Measurements from ENCODE around the gene RAB11FIP5.

Gene RAB11FIP5

GRCh38 chr2:73085691-73086090, 27.1 kb downstream of the RAB11FIP5 start:
- peak; percentile 84 for DNase-seq

DNA sequence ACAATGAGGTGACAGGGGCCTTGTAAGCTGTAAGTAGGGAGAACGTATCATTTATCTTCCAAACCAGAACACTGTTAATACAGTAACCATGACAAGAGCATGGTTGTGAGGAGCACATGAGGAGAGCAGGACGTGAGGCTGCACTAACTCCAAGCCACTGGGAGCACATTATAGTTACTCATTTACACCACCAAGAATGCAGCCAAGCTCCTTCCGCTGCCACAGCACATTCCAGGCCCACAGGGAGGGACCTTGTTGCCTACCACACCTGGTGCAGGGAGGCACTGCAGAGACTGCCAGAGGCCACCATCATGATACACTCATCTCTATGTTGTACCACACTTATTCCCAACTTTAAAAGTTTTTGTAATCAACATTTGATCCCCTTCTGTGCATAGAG, 27.8 kb downstream of the RAB11FIP5 start:
- no peak for DNase-seq

DNA sequence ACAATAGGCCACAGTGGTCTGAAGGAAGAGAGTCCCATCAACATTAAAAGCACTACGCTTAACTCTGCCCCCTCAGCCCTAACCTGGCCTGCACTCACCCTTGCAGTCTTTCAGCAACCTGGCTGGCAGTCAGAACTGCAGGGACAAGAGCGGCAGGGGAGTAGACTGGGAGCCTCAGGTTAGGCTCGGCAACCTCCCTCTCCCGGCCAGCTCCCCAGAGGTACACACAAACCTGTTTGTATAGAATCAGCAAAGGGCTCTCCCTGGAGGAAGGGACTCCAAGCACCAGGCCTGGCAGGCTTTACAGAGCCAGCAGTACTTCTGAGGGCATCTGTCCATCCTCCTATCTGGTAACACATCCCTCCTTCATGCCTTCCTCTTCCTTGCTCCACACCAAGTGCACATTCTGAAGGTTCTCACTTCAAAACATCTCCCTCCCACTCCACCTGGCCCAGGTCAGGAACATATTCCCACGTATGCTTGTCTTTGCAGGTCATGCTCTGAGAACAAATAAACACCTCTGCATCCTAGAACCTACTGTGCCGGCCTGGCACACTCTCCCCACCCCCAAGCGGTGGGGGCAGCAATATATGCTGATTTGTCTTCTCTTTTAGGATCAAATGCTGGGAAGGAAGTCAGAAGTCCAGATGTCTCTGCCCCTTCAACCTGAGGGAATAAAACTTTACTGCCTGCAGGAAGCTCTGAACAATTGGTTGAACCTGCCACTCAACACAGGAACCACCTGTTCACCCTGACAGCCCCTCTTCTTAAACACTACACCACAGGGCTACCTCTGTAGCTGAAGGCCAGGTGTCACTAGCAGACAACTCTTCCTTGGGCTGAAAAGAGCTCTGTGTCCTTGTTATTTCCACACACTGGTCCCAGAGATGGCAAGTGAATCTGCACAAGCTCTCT, 28.6 kb downstream of the RAB11FIP5 start:
- DNase-seq, result no peak

GRCh38 chr2:73082523-73083410, 30.0 kb downstream of the RAB11FIP5 start:
- DNase-seq, result no peak

DNA sequence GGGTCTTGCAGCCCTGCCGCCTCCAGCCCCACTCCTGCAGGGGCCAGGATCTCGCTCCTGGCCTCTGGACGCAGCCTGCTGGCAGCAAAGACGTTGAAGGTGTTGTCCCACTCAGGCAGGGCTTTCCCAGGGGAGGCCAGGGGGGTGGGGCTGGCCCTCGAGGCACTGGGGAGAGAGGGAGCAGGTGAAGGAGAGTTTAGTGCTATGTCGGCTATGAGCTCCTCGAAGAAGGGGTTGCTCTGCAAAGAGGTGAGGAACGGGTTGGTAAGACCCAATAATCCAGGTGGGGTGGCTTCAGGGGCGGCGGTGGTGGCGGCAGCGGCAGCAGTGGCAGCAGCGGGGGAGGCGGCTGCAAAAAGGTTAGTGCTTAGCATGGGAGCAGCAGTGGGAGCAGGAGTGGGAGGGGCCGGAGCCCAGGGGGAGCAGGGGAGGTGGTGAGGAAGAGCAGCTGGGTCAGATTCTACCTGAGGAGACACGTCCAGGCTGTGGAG, 31.5 kb downstream of the RAB11FIP5 start:
- DNase-seq, result no peak

GRCh38 chr2:73080321-73081131, 32.2 kb downstream of the RAB11FIP5 start:
- DNase-seq, result no peak

- no peak for DNase-seq
Observed at GRCh38 chr2:73079636-73080035, 33.1 kb downstream of the RAB11FIP5 start.

DNA sequence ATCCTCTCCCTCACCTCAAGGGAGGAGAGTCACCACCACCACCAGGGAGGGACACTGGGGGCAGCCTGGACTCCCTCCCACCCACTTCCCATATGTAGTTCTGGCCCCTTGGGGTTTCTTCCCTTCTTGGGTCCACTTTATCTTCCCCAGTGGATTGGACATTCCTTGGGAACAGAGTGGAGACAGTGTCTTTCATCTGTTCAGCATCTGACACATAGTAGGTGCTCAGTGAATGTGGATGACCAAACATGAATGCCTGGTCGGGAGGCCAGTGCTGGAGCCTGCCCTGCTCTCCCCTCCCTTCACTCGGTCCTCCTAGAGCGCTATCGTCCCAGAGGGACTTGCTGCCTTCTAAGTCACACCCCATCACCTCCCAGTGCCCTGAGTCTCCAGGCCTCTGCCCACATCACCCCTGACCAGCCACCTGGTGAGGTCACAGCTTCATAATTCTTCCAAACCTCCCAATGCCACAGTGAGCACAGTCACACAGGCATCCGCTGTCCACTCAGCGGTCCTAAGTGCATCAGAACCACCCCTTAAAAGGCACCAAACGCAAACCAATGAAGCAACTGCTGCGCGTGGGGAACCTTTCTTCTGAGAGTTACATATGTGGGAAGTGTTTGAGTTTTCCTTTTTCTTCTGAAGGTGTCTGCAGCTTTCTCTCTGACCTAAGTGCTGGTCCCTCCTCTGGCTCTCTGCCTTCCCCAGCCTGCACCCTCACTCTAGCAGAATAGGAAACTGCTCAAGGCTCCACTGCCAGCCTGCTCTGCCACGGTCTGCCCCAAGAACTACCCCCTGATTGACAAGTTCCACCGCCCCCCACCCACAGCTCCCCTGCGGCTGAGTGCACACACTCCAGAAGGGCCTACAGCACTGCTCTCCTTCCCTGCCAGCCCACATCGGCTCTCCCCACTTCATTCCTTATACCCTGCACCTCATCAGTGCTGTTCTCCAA, 34.0 kb downstream of the RAB11FIP5 start:
- no peak for DNase-seq

GRCh38 chr2:73077424-73077795, 35.3 kb downstream of the RAB11FIP5 start:
- DNase-seq, result no peak

DNA sequence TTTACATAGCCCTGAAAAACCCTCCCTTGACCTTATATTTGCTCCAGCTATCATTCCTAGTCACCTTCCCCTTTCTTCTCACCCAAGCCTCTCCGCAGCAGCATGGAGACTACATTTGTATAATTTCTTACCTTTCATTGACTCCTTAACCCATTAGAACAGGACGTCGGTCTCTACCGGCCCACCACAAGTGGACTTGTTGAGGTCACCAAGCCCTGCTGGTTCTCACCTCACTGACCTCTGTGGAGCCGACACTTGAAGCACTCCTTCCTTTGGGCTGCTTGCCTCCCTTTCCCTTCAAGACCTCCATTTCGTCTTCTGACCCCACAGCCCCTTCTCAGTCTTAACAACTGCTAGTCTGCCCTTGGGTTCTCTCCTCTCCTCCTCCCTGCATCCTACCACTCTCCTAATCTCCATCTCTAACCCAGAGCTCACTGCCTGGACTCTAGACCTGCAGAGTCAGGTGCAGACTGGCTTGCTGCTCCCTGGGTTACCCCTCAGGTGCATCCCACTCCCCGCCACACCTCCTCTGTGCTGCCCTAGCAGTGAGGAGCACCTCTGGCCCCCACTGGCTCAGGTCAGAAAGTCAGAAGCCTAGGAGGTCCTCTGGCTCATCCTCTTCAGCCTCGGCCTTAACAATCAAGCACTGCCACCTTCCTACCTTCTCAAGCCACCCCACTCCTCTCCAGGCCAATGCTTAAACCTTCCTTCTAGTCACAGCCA, 35.9 kb downstream of the RAB11FIP5 start:
- no peak for DNase-seq

GRCh38 chr2:73075477-73076373, 37.0 kb downstream of the RAB11FIP5 start:
- DNase-seq, result no peak

DNA sequence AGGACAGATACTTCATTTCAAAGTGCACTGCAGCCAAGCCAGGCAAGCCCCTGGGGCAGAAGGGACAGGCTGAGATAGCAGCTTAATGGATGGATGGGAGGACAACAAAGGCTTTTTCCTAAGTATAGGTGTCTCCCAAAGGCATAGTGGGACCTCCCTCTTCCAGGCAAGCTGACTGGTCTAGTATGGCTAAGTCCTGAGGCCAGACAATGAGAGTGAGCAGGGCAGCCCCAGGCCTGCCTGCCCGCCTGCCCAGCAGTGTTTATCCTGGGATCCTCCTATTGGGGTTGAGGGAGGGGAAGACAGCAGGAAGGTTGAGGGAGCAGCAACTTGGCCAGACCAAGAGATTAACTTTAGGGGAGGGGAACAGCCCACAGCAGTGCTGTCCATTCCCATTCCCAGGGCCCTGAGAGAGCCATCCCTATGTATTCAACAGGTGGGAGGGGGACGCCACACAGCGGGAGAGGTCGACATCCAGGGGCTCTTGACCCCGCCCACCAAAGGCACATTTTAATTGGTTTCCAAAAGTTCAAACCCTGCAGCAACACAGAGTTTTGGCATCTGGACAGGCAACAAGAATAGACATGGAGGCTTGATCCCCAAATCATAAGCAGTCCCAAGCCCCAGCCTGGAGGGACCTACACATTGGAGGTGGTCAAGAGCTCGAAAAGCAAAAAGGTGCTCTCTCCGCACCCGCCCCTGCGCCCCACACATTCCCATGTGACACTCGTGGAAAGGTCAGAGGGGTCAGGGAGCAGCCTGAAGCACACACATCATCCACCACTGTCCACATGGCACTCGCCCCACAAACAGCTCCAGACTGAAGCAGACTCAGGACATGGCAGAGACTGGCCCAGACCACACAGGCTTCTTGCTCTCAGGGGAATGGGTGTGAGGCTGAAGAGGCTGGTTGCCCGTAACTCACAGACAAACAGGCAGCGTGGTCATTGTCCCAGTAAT, 38.4 kb downstream of the RAB11FIP5 start:
- no peak for DNase-seq

DNA sequence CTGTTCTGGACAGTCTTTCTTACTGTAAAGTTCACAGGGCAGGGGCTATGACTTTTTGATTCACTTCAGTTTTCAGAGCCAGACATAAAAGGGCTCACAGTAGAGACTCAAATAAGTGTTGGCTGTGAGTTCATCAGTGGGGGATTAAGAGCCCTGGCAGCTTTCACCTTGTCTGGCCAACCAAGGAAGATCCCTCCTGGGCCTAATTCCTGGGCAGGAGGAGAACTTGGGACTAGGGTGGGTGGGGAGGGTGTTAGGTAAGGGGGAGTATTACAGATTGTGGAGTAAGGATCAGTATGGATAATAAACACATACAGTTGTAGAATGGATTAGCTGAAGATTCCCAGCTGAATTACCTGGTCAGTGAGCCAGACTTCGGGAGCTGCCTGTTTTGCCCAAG, 40.3 kb downstream of the RAB11FIP5 start:
- no peak for DNase-seq

GRCh38 chr2:73072129-73072395, 40.7 kb downstream of the RAB11FIP5 start:
- peak; percentile 3 for DNase-seq

DNA sequence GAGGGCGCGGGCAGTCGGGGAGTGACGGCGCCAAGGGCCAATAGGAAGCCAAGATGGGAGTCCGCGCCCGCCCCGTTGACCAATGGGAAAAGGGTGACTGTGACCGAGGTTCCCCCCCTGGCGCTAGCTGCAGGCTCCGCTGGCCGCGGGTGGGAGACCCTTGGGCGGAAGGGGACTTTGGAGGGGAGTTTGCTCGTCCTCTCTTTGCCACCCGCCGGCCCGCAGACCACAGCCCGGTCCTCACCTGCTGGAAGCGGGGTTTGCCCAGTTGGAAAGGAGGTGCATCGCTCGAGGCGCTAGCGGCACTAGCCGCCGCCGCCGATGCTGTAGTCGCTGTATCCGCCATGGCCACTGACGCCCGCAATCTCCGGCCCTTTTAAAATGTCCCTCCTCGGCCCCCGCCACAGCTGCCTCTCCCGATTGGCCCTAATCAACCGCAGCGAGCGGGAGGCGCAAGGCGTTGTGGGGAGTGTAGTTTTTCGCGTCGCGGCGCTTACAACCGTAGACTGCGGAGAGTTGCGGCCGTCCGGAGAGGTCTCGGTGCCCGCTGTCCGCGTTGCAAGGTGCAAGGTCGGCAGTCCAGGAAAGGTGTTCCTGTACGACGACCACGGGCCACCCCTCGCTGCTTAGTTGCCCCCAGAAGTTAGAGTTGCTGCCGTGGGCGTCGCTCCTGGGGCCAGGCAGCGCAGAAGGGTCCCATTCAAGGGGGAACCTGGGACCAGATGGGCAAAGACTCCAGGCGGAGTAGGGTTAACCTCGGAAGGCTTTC, 41.2 kb downstream of the RAB11FIP5 start, which contains the start of gene SFXN5:
TSS of gene SFXN5 (minus strand) at position 353 of the 769 bp plus-strand sequence. CDS start at position 346, 7 bp downstream.
- DNase-seq, result peak; percentile 95

GRCh38 chr2:73070643-73071359, 41.9 kb downstream of the RAB11FIP5 start:
- peak; percentile 27 for DNase-seq
